ENCODE data around the gene USP7.

The USP7 gene

GRCh38 chr16:8865145-8865882 is 98.4 kb downstream of the USP7 start:
- no peak overlapping the region for H3K4me3 ChIP-seq (ENCODE audit: low read depth, low read length)
- no peak for TF ChIP-seq CTCF (IDR thresholded peaks at IDR 0.05; ENCODE audit: control insufficient read depth, extremely low read depth, insufficient read depth)
- no peak for DNase-seq (ENCODE audit: low read depth)

GRCh38 chr16:8864480-8865110 is 99.1 kb downstream of the USP7 start:
- TF ChIP-seq CTCF (IDR thresholded peaks at IDR 0.05; ENCODE audit: control insufficient read depth, extremely low read depth, insufficient read depth): no peak
- H3K4me3 ChIP-seq (ENCODE audit: low read depth, low read length): no peak overlapping the region
- DNase-seq (ENCODE audit: low read depth): no peak

- no peak for TF ChIP-seq CTCF (IDR thresholded peaks at IDR 0.05; ENCODE audit: control insufficient read depth, extremely low read depth, insufficient read depth)
- no peak for DNase-seq (ENCODE audit: low read depth)
- H3K4me3 ChIP-seq (ENCODE audit: low read depth, low read length): no peak overlapping the region
These were observed 99.9 kb downstream of the USP7 start for GRCh38 chr16:8863594-8864424.

- DNase-seq (ENCODE audit: low read depth): no peak
- no peak for TF ChIP-seq CTCF (IDR thresholded peaks at IDR 0.05; ENCODE audit: control insufficient read depth, extremely low read depth, insufficient read depth)
- no peak overlapping the region for H3K4me3 ChIP-seq (ENCODE audit: low read depth, low read length)
These were observed 101.2 kb downstream of the USP7 start for GRCh38 chr16:8862309-8863130.

- DNase-seq (ENCODE audit: low read depth): no peak
- no peak overlapping the region for H3K4me3 ChIP-seq (ENCODE audit: low read depth, low read length)
- TF ChIP-seq CTCF (IDR thresholded peaks at IDR 0.05; ENCODE audit: control insufficient read depth, extremely low read depth, insufficient read depth): no peak
These were observed 102.0 kb downstream of the USP7 start for GRCh38 chr16:8861563-8862308.
